SU-DHL-6 (cell line): ENCODE results near the gene PPM1H.

Source experiments
- H2AFZ ChIP-seq: fragments of 200-600 bp; sonication (generic); 2 replicates; pipeline ENCODE4 v1.6.1; 2014; ENCODE audit warnings: low read depth, mild to moderate bottlenecking, moderate library complexity, mixed read lengths, antibody characterized with exemption, low read length; ENCODE audit not compliant: severe bottlenecking
- H3F3A ChIP-seq: fragments of 200-600 bp; shearing (Covaris generic); 2 replicates; pipeline ENCODE4 v1.6.0; 2016; ENCODE audit warnings: antibody characterized with exemption, mild to moderate bottlenecking; ENCODE audit not compliant: insufficient read depth
- H3K27ac ChIP-seq: fragments of 200-600 bp; sonication (generic); 2 replicates; pipeline ENCODE4 v1.5.1; 2016; ENCODE audit warnings: low read depth, mild to moderate bottlenecking, low read length, moderate library complexity, mixed read lengths
- H3K27me3 ChIP-seq: fragments of 200-600 bp; sonication (generic), shearing (Covaris generic); 2 replicates; pipeline ENCODE4 v1.6.0; 2014; ENCODE audit warnings: mild to moderate bottlenecking, low read length
- H3K36me3 ChIP-seq: fragments of 200-600 bp; sonication (generic); 2 replicates; pipeline ENCODE4 v1.6.1; 2014; ENCODE audit warnings: mild to moderate bottlenecking, low read length, mixed read lengths
- H3K4me2 ChIP-seq: fragments of 300-600, 200-600 bp; shearing (Covaris generic), sonication (generic); 2 replicates; pipeline ENCODE4 v1.6.0; 2014; ENCODE audit warnings: low read length, low read depth, mild to moderate bottlenecking; ENCODE audit not compliant: poor library complexity, severe bottlenecking
- H3K4me3 ChIP-seq: fragments of 200-600 bp; sonication (generic); 2 replicates; pipeline ENCODE4 v1.5.1; 2014; ENCODE audit warnings: antibody characterized with exemption, low read length, mild to moderate bottlenecking, mixed read lengths; ENCODE audit not compliant: insufficient read depth, poor library complexity, severe bottlenecking
- H3K79me2 ChIP-seq: fragments of 200-600 bp; sonication (generic); 2 replicates; pipeline ENCODE4 v1.6.1; 2014; ENCODE audit warnings: mild to moderate bottlenecking, low read length, moderate library complexity; ENCODE audit not compliant: insufficient read depth
- H3K9ac ChIP-seq: fragments of 200-600 bp; sonication (generic); 2 replicates; pipeline ENCODE4 v1.7.0; 2014; ENCODE audit warnings: mild to moderate bottlenecking, low read length
- H3K9me2 ChIP-seq: fragments of 200-600 bp; sonication (generic); replicated peaks from 2 replicates; pipeline ENCODE4 v1.6.1; 2014; ENCODE audit warnings: low read length; ENCODE audit not compliant: insufficient read depth
- H3K9me3 ChIP-seq: fragments of 200-600 bp; sonication (generic); 2 replicates; pipeline ENCODE4 v1.6.1; 2014; ENCODE audit warnings: low read length, mixed read lengths; ENCODE audit not compliant: insufficient read depth
- H4K20me1 ChIP-seq: fragments of 200-600 bp; sonication (generic); 2 replicates; pipeline ENCODE4 v1.6.1; 2014; ENCODE audit warnings: low read depth, mild to moderate bottlenecking, antibody characterized with exemption, low read length, moderate library complexity, mixed read lengths
- CTCF ChIP-seq: fragments of 200-600 bp; sonication (generic); IDR thresholded peaks from one replicate; pipeline ENCODE4 v1.5.1; 2017; ENCODE audit warnings: antibody characterized with exemption, mild to moderate bottlenecking, low read length, moderate library complexity; ENCODE audit not compliant: insufficient read depth, poor library complexity, severe bottlenecking
- EZH2phosphoT487 ChIP-seq: fragments of 200-600 bp; sonication (generic), shearing (Covaris generic); conservative IDR thresholded peaks from 2 replicates; pipeline ENCODE4 v1.6.1; 2018; ENCODE audit warnings: mild to moderate bottlenecking, antibody characterized with exemption, low read length, moderate library complexity, mixed read lengths

PPM1H gene

GRCh38 chr12:62631471-62632410, 303.2 kb downstream of the PPM1H start:
- Histone ChIP-seq H3K79me2 (no peaks in the 10 kb centered on the region), H3K9ac (no peak overlapping the region), H4K20me1 (no peaks in the 10 kb centered on the region), H3K36me3 (no peaks in the 10 kb centered on the region), H3F3A (no peaks in the 10 kb centered on the region), H3K27me3 (no peaks in the 10 kb centered on the region), H3K4me3 (no peak overlapping the region), H3K9me2 (no peaks in the 10 kb centered on the region), H3K9me3 (no peaks in the 10 kb centered on the region), H2AFZ (no peak overlapping the region), H3K27ac (no peak overlapping the region), H3K4me2 (no peak overlapping the region)
- no peak for TF ChIP-seq CTCF
- TF ChIP-seq EZH2phosphoT487 = no peak

- H3F3A ChIP-seq = no peaks in the 10 kb centered on the region
- no peaks in the 10 kb centered on the region for H3K27me3 ChIP-seq
- H4K20me1 ChIP-seq = no peaks in the 10 kb centered on the region
- no peak overlapping the region for H3K4me2 ChIP-seq
- no peaks in the 10 kb centered on the region for H3K9me2 ChIP-seq
- no peaks in the 10 kb centered on the region for H3K36me3 ChIP-seq
- H3K9me3 ChIP-seq = no peaks in the 10 kb centered on the region
- no peak overlapping the region for H3K27ac ChIP-seq
- no peak for TF ChIP-seq CTCF
- TF ChIP-seq EZH2phosphoT487 = no peak
- H3K4me3 ChIP-seq = no peak overlapping the region
- no peak overlapping the region for H3K9ac ChIP-seq
- no peak overlapping the region for H2AFZ ChIP-seq
- no peaks in the 10 kb centered on the region for H3K79me2 ChIP-seq
These were observed 304.8 kb downstream of the PPM1H start for GRCh38 chr12:62629971-62630739.

- Histone ChIP-seq H3K79me2 (no peaks in the 10 kb centered on the region), H3K36me3 (no peaks in the 10 kb centered on the region), H3K4me3 (no peak overlapping the region), H3F3A (no peaks in the 10 kb centered on the region), H3K9me3 (no peaks in the 10 kb centered on the region), H2AFZ (no peak overlapping the region), H4K20me1 (no peaks in the 10 kb centered on the region), H3K4me2 (no peak overlapping the region), H3K9ac (no peak overlapping the region), H3K27me3 (no peaks in the 10 kb centered on the region), H3K9me2 (no peaks in the 10 kb centered on the region), H3K27ac (no peak overlapping the region)
- TF ChIP-seq EZH2phosphoT487 (no peak), CTCF (no peak)
These were observed 305.5 kb downstream of the PPM1H start for GRCh38 chr12:62629413-62629812.
